Measurements from ENCODE around the gene THRB. TPM values are rescaled to one million over a fixed set of nuclear protein-coding genes. Genes with fewer than 3 reads are reported as not detected.

The THRB gene
- total RNA-seq, 1 donor, result 0.36 TPM

DNA sequence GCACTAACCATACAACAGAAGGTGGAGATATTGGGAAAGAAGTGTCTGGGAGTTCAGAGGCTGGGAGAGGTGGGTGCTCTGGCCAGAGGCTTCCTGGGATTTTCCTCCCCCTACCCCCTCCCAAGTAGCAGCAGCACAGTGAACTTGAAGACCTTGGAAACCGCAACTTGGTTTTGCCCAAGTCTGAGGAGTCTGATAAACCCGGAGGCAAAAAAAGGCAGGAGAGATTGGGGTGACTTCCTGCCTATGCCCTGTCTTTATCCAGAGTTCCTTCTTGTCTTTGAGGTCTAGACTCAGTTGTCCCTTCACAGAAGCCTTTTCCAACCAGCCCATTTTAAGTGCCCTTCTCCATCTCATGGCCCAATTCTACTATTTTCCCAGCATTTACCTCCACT lies 25.4 kb upstream of the THRB start:
- Histone ChIP-seq H3K27ac (ENCODE audit: low read depth, low read length) (no peak overlapping the region), H3K27me3 (ENCODE audit: insufficient read depth, low read length) (peaks cover 28% of the 10 kb centered on the region), H4K20me1 (ENCODE audit: insufficient read depth, low read length) (no peaks in the 10 kb centered on the region), H3K79me2 (ENCODE audit: insufficient read depth, low read length) (no peaks in the 10 kb centered on the region), H2AFZ (ENCODE audit: low read length) (no peak overlapping the region), H3K9me3 (ENCODE audit: low read depth, low read length) (no peaks in the 10 kb centered on the region), H3K4me3 (ENCODE audit: insufficient read depth, low read length) (no peak overlapping the region), H3K4me2 (ENCODE audit: insufficient read depth, low read length) (no peak overlapping the region), H3K36me3 (ENCODE audit: insufficient read depth, low read length) (no peaks in the 10 kb centered on the region), H3K4me1 (ENCODE audit: insufficient read depth, low read length) (no peaks in the 10 kb centered on the region)
- DNase-seq (ENCODE audit: insufficient read length, low spot score, missing footprints), result no peak
- TF ChIP-seq, protein P1, sequence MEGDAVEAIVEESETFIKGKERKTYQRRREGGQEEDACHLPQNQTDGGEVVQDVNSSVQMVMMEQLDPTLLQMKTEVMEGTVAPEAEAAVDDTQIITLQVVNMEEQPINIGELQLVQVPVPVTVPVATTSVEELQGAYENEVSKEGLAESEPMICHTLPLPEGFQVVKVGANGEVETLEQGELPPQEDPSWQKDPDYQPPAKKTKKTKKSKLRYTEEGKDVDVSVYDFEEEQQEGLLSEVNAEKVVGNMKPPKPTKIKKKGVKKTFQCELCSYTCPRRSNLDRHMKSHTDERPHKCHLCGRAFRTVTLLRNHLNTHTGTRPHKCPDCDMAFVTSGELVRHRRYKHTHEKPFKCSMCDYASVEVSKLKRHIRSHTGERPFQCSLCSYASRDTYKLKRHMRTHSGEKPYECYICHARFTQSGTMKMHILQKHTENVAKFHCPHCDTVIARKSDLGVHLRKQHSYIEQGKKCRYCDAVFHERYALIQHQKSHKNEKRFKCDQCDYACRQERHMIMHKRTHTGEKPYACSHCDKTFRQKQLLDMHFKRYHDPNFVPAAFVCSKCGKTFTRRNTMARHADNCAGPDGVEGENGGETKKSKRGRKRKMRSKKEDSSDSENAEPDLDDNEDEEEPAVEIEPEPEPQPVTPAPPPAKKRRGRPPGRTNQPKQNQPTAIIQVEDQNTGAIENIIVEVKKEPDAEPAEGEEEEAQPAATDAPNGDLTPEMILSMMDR (IDR thresholded peaks at IDR 0.05; ENCODE audit: extremely low read depth, low read depth, low read length), result no peak

DNA sequence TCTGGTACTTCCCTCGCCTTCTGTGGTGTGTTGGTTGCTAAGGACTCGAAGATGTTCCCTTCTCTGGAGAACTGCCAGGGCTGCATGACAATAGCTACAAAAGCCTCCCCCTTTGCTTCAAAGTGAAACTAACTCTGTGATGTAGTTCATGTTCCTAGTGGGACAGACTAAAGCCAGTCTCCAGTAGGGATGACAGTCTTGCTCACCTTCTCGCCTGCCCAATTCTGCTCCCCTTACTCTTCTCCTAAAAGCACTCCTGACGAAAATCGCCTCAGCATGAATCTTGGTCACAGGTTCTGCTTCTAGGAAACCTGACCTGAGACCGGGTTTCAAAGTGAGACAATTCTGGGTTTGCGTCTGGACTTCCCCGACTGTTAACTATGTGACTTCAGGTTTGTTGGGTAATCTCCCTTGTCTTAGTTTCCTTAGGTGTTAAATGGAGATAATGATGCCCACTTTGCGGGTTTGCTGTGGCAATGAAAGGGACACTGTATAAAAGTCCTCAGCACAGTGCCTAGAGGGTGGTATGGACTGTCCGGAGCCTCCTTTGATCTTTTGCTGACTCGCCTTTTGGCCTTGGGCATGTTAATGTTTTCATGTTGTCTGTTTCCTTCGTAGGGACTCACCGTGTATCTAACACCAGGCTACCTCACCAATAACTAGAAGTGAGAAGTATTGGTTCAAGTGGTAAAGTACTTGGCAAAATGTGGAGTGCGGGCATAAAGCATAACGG lies 24.9 kb upstream of the THRB start:
- Histone ChIP-seq H3K4me3 (ENCODE audit: insufficient read depth, low read length) (no peak overlapping the region), H3K27ac (ENCODE audit: low read depth, low read length) (no peak overlapping the region), H3K27me3 (ENCODE audit: insufficient read depth, low read length) (peaks cover 28% of the 10 kb centered on the region), H3K4me1 (ENCODE audit: insufficient read depth, low read length) (no peaks in the 10 kb centered on the region), H2AFZ (ENCODE audit: low read length) (no peak overlapping the region), H3K9me3 (ENCODE audit: low read depth, low read length) (no peaks in the 10 kb centered on the region), H3K79me2 (ENCODE audit: insufficient read depth, low read length) (no peaks in the 10 kb centered on the region), H4K20me1 (ENCODE audit: insufficient read depth, low read length) (no peaks in the 10 kb centered on the region), H3K4me2 (ENCODE audit: insufficient read depth, low read length) (no peak overlapping the region), H3K36me3 (ENCODE audit: insufficient read depth, low read length) (no peaks in the 10 kb centered on the region)
- peak; percentile 82 for DNase-seq (ENCODE audit: insufficient read length, low spot score, missing footprints)
- TF ChIP-seq, protein P1 (IDR thresholded peaks at IDR 0.05; ENCODE audit: extremely low read depth, low read depth, low read length), result no peak

DNA sequence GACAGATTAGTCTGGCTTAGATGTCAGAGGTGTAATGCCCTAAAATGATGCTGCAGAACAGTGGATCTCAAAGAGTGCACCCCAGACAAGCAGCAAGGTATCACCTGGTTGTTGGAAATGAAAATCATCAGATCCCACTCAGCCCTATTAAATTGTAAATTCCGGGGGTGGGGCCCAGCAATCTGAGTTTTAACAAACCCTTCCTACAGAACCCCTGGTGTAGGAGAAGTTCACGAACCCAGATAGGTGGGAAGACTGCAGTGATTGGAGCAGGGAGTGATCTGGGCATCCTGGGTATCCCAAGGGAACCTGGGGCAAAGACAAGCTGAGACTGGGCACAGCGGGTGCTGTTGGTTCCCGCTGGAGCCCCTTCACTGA lies 24.3 kb upstream of the THRB start:
- H3K79me2 ChIP-seq (ENCODE audit: insufficient read depth, low read length), result no peaks in the 10 kb centered on the region
- no peaks in the 10 kb centered on the region for H3K9me3 ChIP-seq (ENCODE audit: low read depth, low read length)
- TF ChIP-seq, protein P1 (IDR thresholded peaks at IDR 0.05; ENCODE audit: extremely low read depth, low read depth, low read length), result no peak
- no peak overlapping the region for H3K4me3 ChIP-seq (ENCODE audit: insufficient read depth, low read length)
- DNase-seq (ENCODE audit: insufficient read length, low spot score, missing footprints), result no peak
- H3K36me3 ChIP-seq (ENCODE audit: insufficient read depth, low read length), result no peaks in the 10 kb centered on the region
- peaks cover 28% of the 10 kb centered on the region for H3K27me3 ChIP-seq (ENCODE audit: insufficient read depth, low read length)
- no peak overlapping the region for H3K27ac ChIP-seq (ENCODE audit: low read depth, low read length)
- H3K4me2 ChIP-seq (ENCODE audit: insufficient read depth, low read length), result no peak overlapping the region
- no peaks in the 10 kb centered on the region for H4K20me1 ChIP-seq (ENCODE audit: insufficient read depth, low read length)
- H3K4me1 ChIP-seq (ENCODE audit: insufficient read depth, low read length), result no peaks in the 10 kb centered on the region
- H2AFZ ChIP-seq (ENCODE audit: low read length), result no peak overlapping the region

GRCh38 chr3:24514119-24514518 lies 19.5 kb upstream of the THRB start:
- no peak overlapping the region for H3K27ac ChIP-seq (ENCODE audit: low read depth, low read length)
- TF ChIP-seq, protein P1 (IDR thresholded peaks at IDR 0.05; ENCODE audit: extremely low read depth, low read depth, low read length), result no peak
- DNase-seq (ENCODE audit: insufficient read length, low spot score, missing footprints), result no peak
- no peaks in the 10 kb centered on the region for H3K4me1 ChIP-seq (ENCODE audit: insufficient read depth, low read length)
- H3K4me3 ChIP-seq (ENCODE audit: insufficient read depth, low read length), result no peak overlapping the region
- peaks cover 5% of the 10 kb centered on the region for H3K27me3 ChIP-seq (ENCODE audit: insufficient read depth, low read length)
- H3K79me2 ChIP-seq (ENCODE audit: insufficient read depth, low read length), result no peaks in the 10 kb centered on the region
- H3K4me2 ChIP-seq (ENCODE audit: insufficient read depth, low read length), result no peak overlapping the region
- no peaks in the 10 kb centered on the region for H4K20me1 ChIP-seq (ENCODE audit: insufficient read depth, low read length)
- H3K36me3 ChIP-seq (ENCODE audit: insufficient read depth, low read length), result no peaks in the 10 kb centered on the region
- H2AFZ ChIP-seq (ENCODE audit: low read length), result no peak overlapping the region
- H3K9me3 ChIP-seq (ENCODE audit: low read depth, low read length), result no peaks in the 10 kb centered on the region

Data from osteoblast (primary cell).